HUDEP-2 (cell line): Measurements from ENCODE around the gene POLRMT.

Source experiments
- DNase-seq, 76 experiments: peaks; one replicate each; lab custom pipeline; 2025; ENCODE audit not compliant: unreplicated experiment in 76 of 76; lab: John Stamatoyannopoulos, UW

The POLRMT gene

GRCh38 chr19:663682-664117, 30.4 kb upstream of the POLRMT start:
- DNase-seq: no peak

- peak in 72 of 76 experiments; percentile 49 to 98 (median 92) for DNase-seq
These were observed 29.8 kb upstream of the POLRMT start, which contains the start of gene RNF126 for GRCh38 chr19:662962-663681. TSS of gene RNF126 (minus strand) at chr19:663214. CDS start at chr19:663121, 93 bp downstream.

- peak in 50 of 76 experiments; percentile 8 to 60 (median 34) for DNase-seq
These were observed 29.0 kb upstream of the POLRMT start for GRCh38 chr19:662207-662961.

GRCh38 chr19:661427-662196, 28.3 kb upstream of the POLRMT start:
- peak in 42 of 76 experiments; percentile 13 to 70 (median 44) for DNase-seq

- no peak for DNase-seq
These were observed 27.6 kb upstream of the POLRMT start for GRCh38 chr19:660793-661426.

GRCh38 chr19:658916-659839, 25.8 kb upstream of the POLRMT start:
- peak in 7 of 76 experiments; percentile 14 to 63 (median 38) for DNase-seq

- no peak for DNase-seq
These were observed 24.9 kb upstream of the POLRMT start for GRCh38 chr19:658059-658839.

GRCh38 chr19:657611-658010, 24.3 kb upstream of the POLRMT start:
- no peak for DNase-seq

GRCh38 chr19:656751-657559, 23.6 kb upstream of the POLRMT start:
- no peak for DNase-seq

GRCh38 chr19:655691-656090, 22.4 kb upstream of the POLRMT start:
- no peak for DNase-seq

- no peak for DNase-seq
These were observed 20.1 kb upstream of the POLRMT start for GRCh38 chr19:653425-653824.

- no peak for DNase-seq
These were observed 19.4 kb upstream of the POLRMT start for GRCh38 chr19:652467-653389.

GRCh38 chr19:651991-652390, 18.7 kb upstream of the POLRMT start:
- no peak for DNase-seq

- DNase-seq: no peak
These were observed 17.9 kb upstream of the POLRMT start for GRCh38 chr19:651114-651818.

- no peak for DNase-seq
These were observed 16.8 kb upstream of the POLRMT start for GRCh38 chr19:650121-650520.
